Astrocyte of the cerebellum (primary cell): ENCODE results near the gene RASD2.

Source experiments
- DNase-seq: peaks from one replicate; pipeline ENCODE4 v3.0.0-alpha.2; 2011; ENCODE audit warnings: low read depth
- H3K4me3 ChIP-seq: 2 replicates; pipeline ENCODE4 v1.5.1; 2011; ENCODE audit warnings: mild to moderate bottlenecking, low read depth, low read length, moderate library complexity
- in situ Hi-C: cut with HindIII; loops from 2 replicates; pipeline ENCODE4 v1.10.0; 2017; ENCODE audit warnings: low sequenced_read_pairs
- TF ChIP-seq, protein P1 (sequence below): IDR thresholded peaks from 2 replicates; pipeline ENCODE4 v1.5.1; 2012; ENCODE audit warnings: low read length, low read depth, moderate library complexity, mild to moderate bottlenecking; ENCODE audit errors: missing control alignments

The RASD2 gene

DNA sequence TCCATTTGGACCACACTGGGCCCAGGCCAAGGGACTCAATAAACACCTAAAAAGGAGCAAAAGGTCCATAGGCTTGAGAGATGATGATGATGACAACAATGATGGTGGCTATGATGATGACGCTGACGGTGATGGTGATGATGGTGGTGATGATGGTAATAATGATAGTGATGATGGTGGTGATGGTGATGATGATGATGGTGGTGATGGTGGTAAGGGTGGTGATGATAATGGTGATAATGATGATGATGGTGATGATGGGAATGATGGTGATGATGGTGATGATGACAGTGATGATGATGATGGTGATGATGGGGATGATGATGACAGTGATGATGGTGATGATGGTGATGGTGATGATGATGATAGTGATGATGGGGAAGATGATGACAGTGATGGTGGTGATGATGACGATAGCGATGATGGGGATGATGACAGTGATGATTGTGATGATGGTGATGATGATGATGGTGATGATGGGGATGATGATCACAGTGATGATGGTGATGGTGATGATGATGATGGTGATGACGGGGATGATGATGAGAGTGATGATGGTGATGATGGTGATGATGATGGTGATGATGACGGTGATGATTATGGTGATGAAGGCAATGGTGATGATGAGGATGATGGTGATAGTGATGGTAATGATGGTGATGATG lies 7.1 kb upstream of the RASD2 start:
- DNase-seq = no peak
- TF ChIP-seq, protein P1, sequence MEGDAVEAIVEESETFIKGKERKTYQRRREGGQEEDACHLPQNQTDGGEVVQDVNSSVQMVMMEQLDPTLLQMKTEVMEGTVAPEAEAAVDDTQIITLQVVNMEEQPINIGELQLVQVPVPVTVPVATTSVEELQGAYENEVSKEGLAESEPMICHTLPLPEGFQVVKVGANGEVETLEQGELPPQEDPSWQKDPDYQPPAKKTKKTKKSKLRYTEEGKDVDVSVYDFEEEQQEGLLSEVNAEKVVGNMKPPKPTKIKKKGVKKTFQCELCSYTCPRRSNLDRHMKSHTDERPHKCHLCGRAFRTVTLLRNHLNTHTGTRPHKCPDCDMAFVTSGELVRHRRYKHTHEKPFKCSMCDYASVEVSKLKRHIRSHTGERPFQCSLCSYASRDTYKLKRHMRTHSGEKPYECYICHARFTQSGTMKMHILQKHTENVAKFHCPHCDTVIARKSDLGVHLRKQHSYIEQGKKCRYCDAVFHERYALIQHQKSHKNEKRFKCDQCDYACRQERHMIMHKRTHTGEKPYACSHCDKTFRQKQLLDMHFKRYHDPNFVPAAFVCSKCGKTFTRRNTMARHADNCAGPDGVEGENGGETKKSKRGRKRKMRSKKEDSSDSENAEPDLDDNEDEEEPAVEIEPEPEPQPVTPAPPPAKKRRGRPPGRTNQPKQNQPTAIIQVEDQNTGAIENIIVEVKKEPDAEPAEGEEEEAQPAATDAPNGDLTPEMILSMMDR = no peak
- no peak overlapping the region for H3K4me3 ChIP-seq
- in situ Hi-C loops = no loop called here

DNA sequence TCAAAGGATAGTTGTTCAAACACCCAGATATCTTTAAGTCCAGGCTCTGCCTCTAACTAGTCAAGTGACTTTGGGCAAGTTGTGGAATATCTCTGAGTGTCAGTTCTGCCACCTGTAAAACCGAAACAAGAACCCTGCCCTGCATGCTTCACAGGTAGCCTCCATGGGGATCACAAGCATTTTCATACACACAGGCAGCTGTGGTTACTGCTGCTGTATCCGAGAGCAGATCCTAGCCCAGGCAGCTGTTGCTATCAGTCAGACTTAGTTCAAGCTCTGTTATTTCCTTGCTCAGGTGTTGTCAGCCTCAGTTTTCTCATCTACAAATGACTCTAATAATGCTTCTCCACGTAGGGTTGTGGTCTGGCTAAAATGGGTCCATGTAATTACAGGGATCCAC lies 6.5 kb upstream of the RASD2 start:
- H3K4me3 ChIP-seq = no peak overlapping the region
- in situ Hi-C loops = no loop called here
- DNase-seq = no peak
- TF ChIP-seq, protein P1 = no peak

DNA sequence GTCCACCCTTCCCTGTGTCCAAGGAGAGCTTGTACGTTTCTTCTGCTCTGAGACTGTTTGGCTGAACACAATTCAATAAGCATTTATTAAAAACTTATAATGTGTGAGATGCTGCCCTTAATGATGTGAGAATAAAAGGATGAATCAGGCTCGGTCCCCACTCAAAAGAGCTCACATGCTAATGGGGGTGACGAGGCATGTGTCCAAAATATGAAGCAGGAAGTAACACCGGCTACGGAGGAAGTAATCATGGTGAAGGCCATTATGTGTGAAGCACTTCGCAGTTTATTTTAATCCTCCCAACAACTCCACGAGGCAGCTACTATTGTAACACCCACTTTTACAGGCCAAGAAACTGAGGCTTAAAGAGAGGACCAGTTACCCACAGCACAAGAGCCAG lies 3.4 kb upstream of the RASD2 start:
- TF ChIP-seq, protein P1 = no peak
- H3K4me3 ChIP-seq = no peak overlapping the region
- DNase-seq = no peak
- in situ Hi-C loops = loop anchor here (5.0 kb wide), 1 partner anchor 65 kb away; no protein-coding TSS in a partner anchor

DNA sequence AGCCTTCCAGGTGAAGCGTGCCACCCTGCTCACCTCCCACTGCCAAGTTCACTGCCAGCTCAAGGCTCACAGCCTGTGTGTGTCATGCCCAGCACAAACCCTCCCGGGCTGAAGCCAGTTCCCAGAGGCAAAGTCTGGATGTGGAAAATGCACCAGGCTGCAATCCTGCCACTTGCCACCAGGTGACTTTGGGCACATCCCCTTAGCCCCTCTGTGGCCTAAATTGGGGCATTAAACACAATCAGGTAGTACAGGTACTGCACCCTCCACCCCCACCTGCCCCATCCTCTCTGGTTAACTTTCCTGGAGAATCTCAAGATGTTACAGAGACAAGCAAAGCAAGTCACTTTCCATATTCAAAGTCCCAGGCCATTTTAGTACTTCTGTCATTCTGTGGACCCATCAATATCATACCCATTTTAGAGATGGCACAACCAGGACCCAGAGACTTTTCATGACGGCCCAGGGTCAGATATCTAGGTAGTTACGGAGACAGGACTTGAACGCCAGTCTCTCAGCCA lies 1.8 kb upstream of the RASD2 start:
- in situ Hi-C loops = loop anchor here (5.0 kb wide), 1 partner anchor 67 kb away; no protein-coding TSS in a partner anchor
- TF ChIP-seq, protein P1 = peak; percentile 68
- H3K4me3 ChIP-seq = no peak overlapping the region
- DNase-seq = no peak

DNA sequence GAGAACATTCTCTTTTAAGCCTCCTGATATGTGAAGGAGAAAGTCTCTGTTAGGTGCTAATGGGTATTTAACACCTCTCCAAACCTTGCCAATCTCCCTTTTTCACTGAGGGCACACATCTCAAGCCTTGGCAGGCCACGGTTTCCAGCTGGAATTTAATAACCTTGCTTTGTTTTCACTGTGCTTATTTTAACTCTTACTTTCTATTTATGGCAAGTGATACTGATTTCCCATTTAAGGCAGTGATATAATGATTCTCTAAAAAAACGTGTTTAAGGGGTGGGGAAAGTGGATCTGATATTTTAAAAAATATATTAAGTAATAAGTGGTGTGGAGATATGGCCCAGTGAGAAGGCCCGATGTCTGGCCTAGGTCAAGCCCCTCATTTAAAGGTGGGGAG lies 1.1 kb upstream of the RASD2 start:
- peak overlapping the region; percentile 42 for H3K4me3 ChIP-seq
- DNase-seq = no peak
- in situ Hi-C loops = loop anchor here (5.0 kb wide), 1 partner anchor 67 kb away; no protein-coding TSS in a partner anchor
- TF ChIP-seq, protein P1 = no peak

DNA sequence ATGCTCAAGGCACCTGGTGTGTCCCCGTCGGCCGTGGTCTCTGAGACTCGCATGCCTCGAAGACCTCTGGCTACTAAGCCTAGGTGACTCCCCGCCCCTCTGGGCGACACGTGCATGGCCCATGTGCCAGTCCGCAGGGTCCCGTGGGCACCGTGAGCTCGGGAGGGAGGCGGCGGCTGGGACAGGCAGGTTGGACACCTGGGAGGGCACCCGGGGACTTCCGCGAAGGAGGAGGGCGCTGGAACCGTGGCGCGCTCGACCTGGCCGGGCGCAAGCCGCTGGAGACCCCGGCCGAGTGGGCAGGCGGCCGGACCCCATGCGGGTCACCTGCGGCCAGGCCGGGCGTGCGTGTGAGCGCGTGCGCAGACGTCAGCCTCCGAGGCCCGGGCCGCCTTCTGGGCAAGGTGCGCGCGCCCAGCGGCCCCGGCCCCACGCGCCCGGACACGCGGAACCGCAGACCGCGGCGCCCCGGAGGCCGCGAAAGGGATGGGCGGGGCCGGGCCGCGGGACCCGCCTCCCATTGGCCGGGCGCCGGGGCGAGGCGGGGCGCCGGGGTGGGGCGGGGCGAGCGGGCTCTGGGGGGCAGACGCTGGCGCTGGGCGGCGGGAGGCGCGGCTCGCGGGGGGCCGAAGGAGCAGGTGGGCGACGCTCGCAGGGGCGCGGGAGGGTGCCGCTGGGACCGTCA lies 579 bp upstream of the RASD2 start:
- in situ Hi-C loops = loop anchor here (5.0 kb wide), 1 partner anchor 68 kb away; no protein-coding TSS in a partner anchor
- TF ChIP-seq, protein P1 = no peak
- DNase-seq = no peak
- peak overlapping the region; percentile 42 for H3K4me3 ChIP-seq
